H9 (cell line): ENCODE results near the gene CHGA. TPM values are rescaled to one million over a fixed set of nuclear protein-coding genes. Genes with fewer than 3 reads are reported as not detected.

Experiments used
- DNase-seq: peaks from one replicate; pipeline ENCODE4 v3.0.0-alpha.2; 2017
- H2AFZ ChIP-seq: one replicate; pipeline ENCODE4 v1.6.1; 2013; ENCODE audit warnings: mild to moderate bottlenecking, low read length, control low read depth, moderate library complexity
- H2AK5ac ChIP-seq: 2 replicates; pipeline ENCODE4 v1.6.1; 2013; ENCODE audit warnings: low read length, control low read depth, mixed read lengths; ENCODE audit not compliant: insufficient read length
- H2BK120ac ChIP-seq: one replicate; pipeline ENCODE4 v1.6.1; 2013; ENCODE audit warnings: low read depth, mild to moderate bottlenecking, low read length, control low read depth, inconsistent platforms; ENCODE audit not compliant: poor library complexity, severe bottlenecking
- H2BK12ac ChIP-seq: 2 replicates; pipeline ENCODE4 v1.6.1; 2013; ENCODE audit warnings: low read length, control low read depth, mixed read lengths, low read depth; ENCODE audit not compliant: insufficient read length
- H2BK15ac ChIP-seq: 2 replicates; pipeline ENCODE4 v1.6.1; 2013; ENCODE audit warnings: low read depth, low read length, control low read depth
- H2BK20ac ChIP-seq: one replicate; pipeline ENCODE4 v1.6.1; 2013; ENCODE audit warnings: low read depth, mild to moderate bottlenecking, low read length, control low read depth, inconsistent platforms; ENCODE audit not compliant: poor library complexity, severe bottlenecking
- H2BK5ac ChIP-seq: 2 replicates; pipeline ENCODE4 v1.6.1; 2013; ENCODE audit warnings: low read length, control low read depth, mixed read lengths; ENCODE audit not compliant: insufficient read length
- H3K14ac ChIP-seq: 2 replicates; pipeline ENCODE4 v1.6.1; 2013; ENCODE audit warnings: low read length, control low read depth; ENCODE audit not compliant: insufficient read depth
- H3K18ac ChIP-seq: 2 replicates; pipeline ENCODE4 v1.6.1; 2013; ENCODE audit warnings: low read depth, mild to moderate bottlenecking, mixed read lengths, low read length, control low read depth; ENCODE audit not compliant: insufficient read length
- H3K23ac ChIP-seq: 2 replicates; pipeline ENCODE4 v1.6.1; 2013; ENCODE audit warnings: low read length, control low read depth, mixed read lengths, low read depth; ENCODE audit not compliant: insufficient read length
- H3K23me2 ChIP-seq: 2 replicates; pipeline ENCODE4 v1.6.1; 2013; ENCODE audit warnings: low read depth, mild to moderate bottlenecking, mixed read lengths, low read length, control low read depth; ENCODE audit not compliant: insufficient read length, poor library complexity, severe bottlenecking
- H3K27ac ChIP-seq: 2 replicates; pipeline ENCODE4 v1.5.1; 2013; ENCODE audit warnings: low read length, control low read depth, mixed read lengths, low read depth; ENCODE audit not compliant: insufficient read length
- H3K27me3 ChIP-seq: 2 replicates; pipeline ENCODE4 v1.6.1; 2013; ENCODE audit warnings: low read length, control low read depth, inconsistent platforms; ENCODE audit not compliant: insufficient read depth
- H3K4ac ChIP-seq: 2 replicates; pipeline ENCODE4 v1.6.1; 2013; ENCODE audit warnings: low read depth, mild to moderate bottlenecking, control low read depth, inconsistent platforms, low read length, moderate library complexity
- H3K4me1 ChIP-seq: 2 replicates; pipeline ENCODE4 v1.6.1; 2013; ENCODE audit warnings: low read length, control low read depth, inconsistent platforms; ENCODE audit not compliant: insufficient read depth
- H3K4me2 ChIP-seq: 2 replicates; pipeline ENCODE4 v1.6.1; 2013; ENCODE audit warnings: low read length, control low read depth, mixed read lengths; ENCODE audit not compliant: insufficient read length, insufficient read depth
- H3K56ac ChIP-seq: 2 replicates; pipeline ENCODE4 v1.6.1; 2013; ENCODE audit warnings: low read depth, mild to moderate bottlenecking, mixed read lengths, low read length, control low read depth; ENCODE audit not compliant: insufficient read length
- H3K79me1 ChIP-seq: 2 replicates; pipeline ENCODE4 v1.6.1; 2013; ENCODE audit warnings: low read depth, mild to moderate bottlenecking, moderate library complexity, low read length, control low read depth, inconsistent platforms; ENCODE audit not compliant: insufficient read depth, poor library complexity, severe bottlenecking
- H3K79me2 ChIP-seq: 2 replicates; pipeline ENCODE4 v1.6.1; 2013; ENCODE audit warnings: low read length, control low read depth, inconsistent platforms; ENCODE audit not compliant: insufficient read depth
- H3K9ac ChIP-seq: 2 replicates; pipeline ENCODE4 v1.6.1; 2013; ENCODE audit warnings: low read length, control low read depth, mixed read lengths; ENCODE audit not compliant: insufficient read length; ENCODE audit errors: extremely low read depth
- H3K9me3 ChIP-seq: one replicate; pipeline ENCODE4 v1.6.1; 2013; ENCODE audit warnings: low read depth, low read length, inconsistent platforms; ENCODE audit not compliant: control insufficient read depth
- H3T11ph ChIP-seq: one replicate; pipeline ENCODE4 v1.6.1; 2013; ENCODE audit warnings: mild to moderate bottlenecking, low read length, control low read depth, inconsistent platforms
- H4K20me1 ChIP-seq: one replicate; pipeline ENCODE4 v1.6.1; 2013; ENCODE audit not compliant: control insufficient read depth, insufficient read length, insufficient read depth
- H4K5ac ChIP-seq: 2 replicates; pipeline ENCODE4 v1.6.1; 2013; ENCODE audit warnings: low read depth, mild to moderate bottlenecking, mixed read lengths, low read length, control low read depth; ENCODE audit not compliant: insufficient read length
- H4K8ac ChIP-seq: replicated peaks from 2 replicates; pipeline ENCODE4 v1.6.1; 2013; ENCODE audit warnings: low read length, control low read depth, mixed read lengths, low read depth; ENCODE audit not compliant: insufficient read length
- H4K91ac ChIP-seq: 2 replicates; pipeline ENCODE4 v1.6.1; 2013; ENCODE audit warnings: low read depth, mild to moderate bottlenecking, moderate library complexity, mixed read lengths, low read length, control low read depth; ENCODE audit not compliant: insufficient read length
- H3K27ac Mint-ChIP-seq, 3 experiments: 2 replicates in 2 of 3; 3 replicates in 1 of 3; pipeline ENCODE4 v1.8.0; 2020 to 2021; ENCODE audit warnings: mixed read lengths in 3 of 3, mild to moderate bottlenecking in 1 of 3, moderate library complexity in 1 of 3
- H3K27me3 Mint-ChIP-seq: 2 replicates; pipeline ENCODE4 v1.8.0; 2021; ENCODE audit warnings: low read depth, mild to moderate bottlenecking, moderate library complexity, mixed read lengths
- H3K36me3 Mint-ChIP-seq, 3 experiments: 2 replicates in 2 of 3; 3 replicates in 1 of 3; pipeline ENCODE4 v1.8.0; 2020 to 2021; ENCODE audit warnings: low read depth in 3 of 3, mixed read lengths in 3 of 3; ENCODE audit not compliant: insufficient read depth in 1 of 3
- H3K4me1 Mint-ChIP-seq, 2 experiments: 2 replicates each; pipeline ENCODE4 v1.8.0; 2020; ENCODE audit warnings: mixed read lengths in 2 of 2
- H3K4me3 Mint-ChIP-seq, 2 experiments: 2 replicates in 1 of 2; 3 replicates in 1 of 2; pipeline ENCODE4 v1.8.0; 2020 to 2021; ENCODE audit warnings: mild to moderate bottlenecking in 2 of 2, mixed read lengths in 2 of 2, moderate library complexity in 1 of 2
- H3K9me3 Mint-ChIP-seq, 2 experiments: 2 replicates in 1 of 2; 3 replicates in 1 of 2; pipeline ENCODE4 v1.8.0; 2020; ENCODE audit warnings: mild to moderate bottlenecking in 2 of 2, mixed read lengths in 2 of 2, moderate library complexity in 1 of 2
- CTCF ChIP-seq: fragments of 200-600 bp; sonication (generic); conservative IDR thresholded peaks from 3 replicates; pipeline ENCODE4 v1.8.0; 2021; ENCODE audit warnings: antibody characterized with exemption, mild to moderate bottlenecking
- WGBS: extraction: QIAGEN DNeasy Blood & Tissue Kit; methylation state at CpG from one replicate; pipeline ENCODE4 v1.1.7; 2013; ENCODE audit warnings: missing lambda C conversion rate, low lambda C conversion rate, mixed read lengths; ENCODE audit not compliant: insufficient read length; ENCODE audit errors: extremely low coverage; 5-methylcytosine and 5-hydroxymethylcytosine counted together
- total RNA-seq: library from RNA; stranded (reverse); gene quantifications from 2 replicates; pipeline ENCODE4 v1.2.1, GENCODE V29; 2021

The CHGA gene
- total RNA-seq, 1 experiment from 2014 or later = 6.7 TPM

- H3K27ac Mint-ChIP-seq = no peak overlapping the region
- TF ChIP-seq CTCF = no peak
- H3K9me3 Mint-ChIP-seq = peaks cover 47 to 54% of the 10 kb centered on the region in 2 experiments
- no peaks in the 10 kb centered on the region for H3K23me2 ChIP-seq
- no peak overlapping the region for H3K4me3 Mint-ChIP-seq
- no peak overlapping the region for H3T11ph ChIP-seq
- H3K4me1 ChIP-seq = no peaks in the 10 kb centered on the region
- no peak overlapping the region for H2AFZ ChIP-seq
- no peak overlapping the region for H4K8ac ChIP-seq
- H3K36me3 Mint-ChIP-seq = peaks cover 72 to 74% (median 73%) of the 10 kb centered on the region in 3 experiments
- no CpG with 5 or more reads among the region's 4 CpGs for WGBS
- H2BK15ac ChIP-seq = no peak overlapping the region
- no peak overlapping the region for H3K23ac ChIP-seq
- no peak overlapping the region for H2BK120ac ChIP-seq
- no peaks in the 10 kb centered on the region for H3K79me1 ChIP-seq
- H4K20me1 ChIP-seq = no peaks in the 10 kb centered on the region
- DNase-seq = no peak
- H3K18ac ChIP-seq = no peak overlapping the region
- peaks cover under 1 to 5% of the 10 kb centered on the region in 2 experiments; a peak in 2 of 4 replicates for H3K4me1 Mint-ChIP-seq
- no peak overlapping the region for H3K4ac ChIP-seq
- H3K79me2 ChIP-seq = no peaks in the 10 kb centered on the region; the same call in 1 of the 2 replicates
- no peak overlapping the region for H4K91ac ChIP-seq
- H3K9ac ChIP-seq = no peak overlapping the region
- H3K14ac ChIP-seq = no peak overlapping the region
- H2BK5ac ChIP-seq = no peak overlapping the region
- no peak overlapping the region for H3K27ac ChIP-seq
- H2BK20ac ChIP-seq = no peak overlapping the region
- H3K4me2 ChIP-seq = no peak overlapping the region
- H4K5ac ChIP-seq = no peak overlapping the region
- no peaks in the 10 kb centered on the region for H3K27me3 ChIP-seq
- peaks cover 15% of the 10 kb centered on the region for H3K9me3 ChIP-seq
- H2BK12ac ChIP-seq = no peak overlapping the region
- H3K27me3 Mint-ChIP-seq = peaks cover 3% of the 10 kb centered on the region
- no peak overlapping the region for H3K56ac ChIP-seq
- H2AK5ac ChIP-seq = no peak overlapping the region
Observed at GRCh38 chr14:92978229-92979021, 55.5 kb downstream of the CHGA start.
